Stimulated activated CD8-positive, alpha-beta memory T cell treated with anti-CD3 and anti-CD28 coated beads, Interleukin-2, amount 100 ng/mL, for 48 hours (primary cell): ENCODE data around the gene WAPL.

Source experiments
- DNase-seq, 2 donors: peaks; one replicate each; pipeline ENCODE4 v3.0.0-alpha.2; 2020; ENCODE audit warnings: low read depth in 2 of 2

The WAPL gene

GRCh38 chr10:86411852-86412560 is 109.6 kb downstream of the WAPL start:
- DNase-seq: no peak

GRCh38 chr10:86411281-86411841 is 110.2 kb downstream of the WAPL start:
- DNase-seq: no peak

- DNase-seq: no peak
Measured at GRCh38 chr10:86410542-86411124, 111.0 kb downstream of the WAPL start.

GRCh38 chr10:86409183-86409582 is 112.4 kb downstream of the WAPL start:
- no peak for DNase-seq

- DNase-seq: no peak
Measured at GRCh38 chr10:86403183-86403797, 118.3 kb downstream of the WAPL start.

- DNase-seq: no peak
Measured at GRCh38 chr10:86402283-86402941, 119.2 kb downstream of the WAPL start.

GRCh38 chr10:86401588-86402282 is 119.9 kb downstream of the WAPL start:
- no peak for DNase-seq

GRCh38 chr10:86400705-86401587 is 120.6 kb downstream of the WAPL start:
- peak; percentile 50 to 63 for DNase-seq

- DNase-seq: peak; percentile 93 to 94
Measured at GRCh38 chr10:86399879-86400704, 121.5 kb downstream of the WAPL start.

GRCh38 chr10:86399514-86399878 is 122.1 kb downstream of the WAPL start:
- DNase-seq: no peak

GRCh38 chr10:86397120-86397519 is 124.5 kb downstream of the WAPL start:
- no peak for DNase-seq

- DNase-seq: no peak
Measured at GRCh38 chr10:86393862-86394455, 127.6 kb downstream of the WAPL start.

GRCh38 chr10:86393362-86393761 is 128.2 kb downstream of the WAPL start:
- DNase-seq: no peak

- DNase-seq: no peak
Measured at GRCh38 chr10:86392723-86393094, 128.9 kb downstream of the WAPL start.

- no peak for DNase-seq
Measured at GRCh38 chr10:86391986-86392722, 129.4 kb downstream of the WAPL start.

- no peak for DNase-seq
Measured at GRCh38 chr10:86391236-86391840, 130.3 kb downstream of the WAPL start.

GRCh38 chr10:86390337-86391120 is 131.1 kb downstream of the WAPL start:
- no peak for DNase-seq
